ENCODE results near the gene STK10.

STK10 gene

GRCh38 chr5:172188033-172188892 lies at the start of gene STK10:
Gene STK10 (minus strand): TSS chr5:172188224. CDS start chr5:172188042, 182 bp downstream.
- H3K27me3 Mint-ChIP-seq = no peaks in the 10 kb centered on the region
- peak within 1 kb of the TSS; percentile 99 for H3K4me3 Mint-ChIP-seq
- peak; percentile 77 for ATAC-seq (ENCODE audit: low read depth)
- H3K9me3 Mint-ChIP-seq = no peaks in the 10 kb centered on the region
- H3K4me1 Mint-ChIP-seq = peaks cover 23% of the 10 kb centered on the region
- peak within 1 kb of the TSS; percentile 98 for H3K27ac Mint-ChIP-seq
- DNase-seq (ENCODE audit: low spot score in 2 of 2) = peak; percentile 88
- peaks cover 2% of the 10 kb centered on the region for H3K36me3 Mint-ChIP-seq

GRCh38 chr5:172235827-172236736 lies 48.1 kb upstream of the STK10 start:
- ATAC-seq (ENCODE audit: low read depth) (no peak), DNase-seq (ENCODE audit: low spot score in 2 of 2) (no peak)
- Mint-ChIP-seq H3K9me3 (no peaks in the 10 kb centered on the region), H3K27me3 (no peaks in the 10 kb centered on the region), H3K4me1 (peaks cover 21% of the 10 kb centered on the region), H3K36me3 (peaks cover 17% of the 10 kb centered on the region), H3K27ac (peak overlapping the region; percentile 74), H3K4me3 (no peak overlapping the region)

- Mint-ChIP-seq H3K4me3 (no peak overlapping the region), H3K4me1 (peaks cover 21% of the 10 kb centered on the region), H3K27me3 (no peaks in the 10 kb centered on the region), H3K27ac (peak overlapping the region; percentile 74), H3K36me3 (peaks cover 19% of the 10 kb centered on the region), H3K9me3 (no peaks in the 10 kb centered on the region)
- ATAC-seq (ENCODE audit: low read depth) = no peak
- DNase-seq (ENCODE audit: low spot score in 2 of 2) = no peak
These were observed 47.2 kb upstream of the STK10 start for GRCh38 chr5:172235132-172235780.

GRCh38 chr5:172234031-172234430 lies 46.0 kb upstream of the STK10 start:
- DNase-seq (ENCODE audit: low spot score in 2 of 2) (no peak), ATAC-seq (ENCODE audit: low read depth) (no peak)
- H3K9me3 Mint-ChIP-seq = no peaks in the 10 kb centered on the region
- H3K4me1 Mint-ChIP-seq = peaks cover 19% of the 10 kb centered on the region
- H3K36me3 Mint-ChIP-seq = peaks cover 22% of the 10 kb centered on the region
- H3K4me3 Mint-ChIP-seq = no peak overlapping the region
- H3K27ac Mint-ChIP-seq = peak overlapping the region; percentile 74
- no peaks in the 10 kb centered on the region for H3K27me3 Mint-ChIP-seq

- Mint-ChIP-seq H3K9me3 (no peaks in the 10 kb centered on the region), H3K27ac (no peak overlapping the region), H3K36me3 (peaks cover 28% of the 10 kb centered on the region), H3K4me3 (no peak overlapping the region), H3K27me3 (no peaks in the 10 kb centered on the region), H3K4me1 (peaks cover 3% of the 10 kb centered on the region)
- no peak for ATAC-seq (ENCODE audit: low read depth)
- no peak for DNase-seq (ENCODE audit: low spot score in 2 of 2)
These were observed 41.9 kb upstream of the STK10 start for GRCh38 chr5:172229904-172230303.

- Mint-ChIP-seq H3K9me3 (no peaks in the 10 kb centered on the region), H3K27ac (peak overlapping the region; percentile 53), H3K4me3 (no peak overlapping the region), H3K36me3 (peaks cover 28% of the 10 kb centered on the region), H3K4me1 (peaks cover 15% of the 10 kb centered on the region), H3K27me3 (no peaks in the 10 kb centered on the region)
- ATAC-seq (ENCODE audit: low read depth) = no peak
- no peak for DNase-seq (ENCODE audit: low spot score in 2 of 2)
These were observed 37.0 kb upstream of the STK10 start for GRCh38 chr5:172224996-172225395.

- peaks cover 1% of the 10 kb centered on the region for H3K9me3 Mint-ChIP-seq
- peak overlapping the region; percentile 5 for H3K27ac Mint-ChIP-seq
- ATAC-seq (ENCODE audit: low read depth) (peak; percentile 24), DNase-seq (ENCODE audit: low spot score in 2 of 2) (no peak)
- peaks cover 32% of the 10 kb centered on the region for H3K36me3 Mint-ChIP-seq
- H3K27me3 Mint-ChIP-seq = no peaks in the 10 kb centered on the region
- H3K4me3 Mint-ChIP-seq = no peak overlapping the region
- H3K4me1 Mint-ChIP-seq = peaks cover 15% of the 10 kb centered on the region
These were observed 36.2 kb upstream of the STK10 start for GRCh38 chr5:172223901-172224873.

GRCh38 chr5:172219296-172219695 lies 31.3 kb upstream of the STK10 start:
- no peak overlapping the region for H3K27ac Mint-ChIP-seq
- peaks cover 50% of the 10 kb centered on the region for H3K36me3 Mint-ChIP-seq
- peaks cover 13% of the 10 kb centered on the region for H3K4me1 Mint-ChIP-seq
- H3K9me3 Mint-ChIP-seq = peaks cover 1% of the 10 kb centered on the region
- DNase-seq (ENCODE audit: low spot score in 2 of 2) (no peak), ATAC-seq (ENCODE audit: low read depth) (no peak)
- H3K27me3 Mint-ChIP-seq = no peaks in the 10 kb centered on the region
- H3K4me3 Mint-ChIP-seq = no peak overlapping the region

GRCh38 chr5:172216345-172216744 lies 28.3 kb upstream of the STK10 start:
- H3K27me3 Mint-ChIP-seq = no peaks in the 10 kb centered on the region
- DNase-seq (ENCODE audit: low spot score in 2 of 2) = no peak
- peaks cover 4% of the 10 kb centered on the region for H3K4me1 Mint-ChIP-seq
- H3K9me3 Mint-ChIP-seq = peaks cover 1% of the 10 kb centered on the region
- peaks cover 51% of the 10 kb centered on the region for H3K36me3 Mint-ChIP-seq
- ATAC-seq (ENCODE audit: low read depth) = no peak
- H3K4me3 Mint-ChIP-seq = no peak overlapping the region
- no peak overlapping the region for H3K27ac Mint-ChIP-seq

- Mint-ChIP-seq H3K4me3 (no peak overlapping the region), H3K27me3 (no peaks in the 10 kb centered on the region), H3K36me3 (peaks cover 34% of the 10 kb centered on the region), H3K4me1 (peaks cover 4% of the 10 kb centered on the region), H3K9me3 (no peaks in the 10 kb centered on the region), H3K27ac (no peak overlapping the region)
- no peak for ATAC-seq (ENCODE audit: low read depth)
- DNase-seq (ENCODE audit: low spot score in 2 of 2) = no peak
These were observed 25.1 kb upstream of the STK10 start for GRCh38 chr5:172213126-172213525.

- H3K27ac Mint-ChIP-seq = no peak overlapping the region
- H3K27me3 Mint-ChIP-seq = no peaks in the 10 kb centered on the region
These were observed 23.7 kb upstream of the STK10 start for GRCh38 chr5:172211676-172212075.

GRCh38 chr5:172209714-172210113 lies 21.7 kb upstream of the STK10 start:
- Mint-ChIP-seq H3K9me3 (no peaks in the 10 kb centered on the region), H3K4me3 (no peak overlapping the region), H3K36me3 (peaks cover 19% of the 10 kb centered on the region), H3K27ac (no peak overlapping the region), H3K27me3 (no peaks in the 10 kb centered on the region), H3K4me1 (peaks cover 2% of the 10 kb centered on the region)
- no peak for DNase-seq (ENCODE audit: low spot score in 2 of 2)
- no peak for ATAC-seq (ENCODE audit: low read depth)

More at GRCh38 chr5:172211676-172212075, 23.7 kb upstream of the STK10 start:
- DNase-seq (ENCODE audit: low spot score in 2 of 2) = no peak
- Mint-ChIP-seq H3K4me3 (no peak overlapping the region), H3K36me3 (peaks cover 27% of the 10 kb centered on the region), H3K4me1 (peaks cover 6% of the 10 kb centered on the region), H3K9me3 (no peaks in the 10 kb centered on the region)
- no peak for ATAC-seq (ENCODE audit: low read depth)

GRCh38 chr5:172207511-172207910 lies 19.5 kb upstream of the STK10 start:
- DNase-seq (ENCODE audit: low spot score in 2 of 2) (no peak), ATAC-seq (ENCODE audit: low read depth) (no peak)
- H3K27me3 Mint-ChIP-seq = no peaks in the 10 kb centered on the region
- H3K9me3 Mint-ChIP-seq = no peaks in the 10 kb centered on the region
- no peak overlapping the region for H3K27ac Mint-ChIP-seq
- peaks cover 16% of the 10 kb centered on the region for H3K36me3 Mint-ChIP-seq
- no peak overlapping the region for H3K4me3 Mint-ChIP-seq
- H3K4me1 Mint-ChIP-seq = peaks cover 2% of the 10 kb centered on the region
